WTC11 (cell line): ENCODE measurements around the gene RPTOR.

Experiments
- CREM ChIP-seq: sonication (generic); formaldehyde crosslinking; IDR thresholded peaks from 2 replicates; pipeline ENCODE4 v1.8.1; 2022; ENCODE audit warnings: mild to moderate bottlenecking, missing genetic modification reagents, moderate library complexity
- E2F4 ChIP-seq: sonication (generic); formaldehyde crosslinking; IDR thresholded peaks from 2 replicates; pipeline ENCODE4 v1.8.1; 2022; ENCODE audit warnings: low read depth, mild to moderate bottlenecking, moderate library complexity, missing genetic modification reagents, borderline replicate concordance
- ESRRA ChIP-seq: sonication (generic); formaldehyde crosslinking; IDR thresholded peaks from 2 replicates; pipeline ENCODE4 v1.8.1; 2022; ENCODE audit warnings: mild to moderate bottlenecking, missing genetic modification reagents, borderline replicate concordance
- FOXK1 ChIP-seq: sonication (generic); formaldehyde crosslinking; IDR thresholded peaks from 2 replicates; pipeline ENCODE4 v1.8.0; 2022; ENCODE audit warnings: mild to moderate bottlenecking, moderate library complexity, missing genetic modification reagents
- IRF2 ChIP-seq: sonication (generic); formaldehyde crosslinking; IDR thresholded peaks from 2 replicates; pipeline ENCODE4 v1.8.0; 2022; ENCODE audit warnings: low read depth, missing genetic modification reagents, borderline replicate concordance
- JUN ChIP-seq: sonication (generic); formaldehyde crosslinking; IDR thresholded peaks from 2 replicates; pipeline ENCODE4 v1.8.0; 2023; ENCODE audit warnings: mild to moderate bottlenecking, missing genetic modification reagents
- NFE2L1 ChIP-seq: sonication (generic); formaldehyde crosslinking; IDR thresholded peaks from 2 replicates; pipeline ENCODE4 v1.8.1; 2023; ENCODE audit warnings: missing genetic modification reagents
- NR1H2 ChIP-seq: sonication (generic); formaldehyde crosslinking; IDR thresholded peaks from 2 replicates; pipeline ENCODE4 v1.9.0; 2021; ENCODE audit warnings: mild to moderate bottlenecking, moderate library complexity, missing genetic modification reagents
- USF2 ChIP-seq: sonication (generic); formaldehyde crosslinking; IDR thresholded peaks from 2 replicates; pipeline ENCODE4 v1.8.1; 2023; ENCODE audit warnings: mild to moderate bottlenecking, missing genetic modification reagents, moderate library complexity
- ZBTB21 ChIP-seq: sonication (generic); formaldehyde crosslinking; IDR thresholded peaks from 2 replicates; pipeline ENCODE4 v1.8.1; 2023; ENCODE audit warnings: mild to moderate bottlenecking, missing genetic modification reagents, borderline replicate concordance
- TF ChIP-seq, protein P1 (sequence below): fragments of 200-600 bp; IDR thresholded peaks from 2 replicates; pipeline ENCODE4 v1.8.0; 2022; ENCODE audit warnings: antibody characterized with exemption
- TF ChIP-seq, protein P2 (sequence below): sonication (generic); formaldehyde crosslinking; IDR thresholded peaks from 2 replicates; pipeline ENCODE4 v1.8.0; 2022; ENCODE audit warnings: mild to moderate bottlenecking, missing genetic modification reagents
- TF ChIP-seq, protein P3 (sequence below): sonication (generic); formaldehyde crosslinking; IDR thresholded peaks from 2 replicates; pipeline ENCODE4 v1.8.1; 2022; ENCODE audit warnings: low read depth, missing genetic modification reagents, borderline replicate concordance
- TF ChIP-seq, protein P4 (sequence below): sonication (generic); formaldehyde crosslinking; IDR thresholded peaks from 2 replicates; pipeline ENCODE4 v1.8.1; 2023; ENCODE audit warnings: mild to moderate bottlenecking, missing genetic modification reagents

DNA sequence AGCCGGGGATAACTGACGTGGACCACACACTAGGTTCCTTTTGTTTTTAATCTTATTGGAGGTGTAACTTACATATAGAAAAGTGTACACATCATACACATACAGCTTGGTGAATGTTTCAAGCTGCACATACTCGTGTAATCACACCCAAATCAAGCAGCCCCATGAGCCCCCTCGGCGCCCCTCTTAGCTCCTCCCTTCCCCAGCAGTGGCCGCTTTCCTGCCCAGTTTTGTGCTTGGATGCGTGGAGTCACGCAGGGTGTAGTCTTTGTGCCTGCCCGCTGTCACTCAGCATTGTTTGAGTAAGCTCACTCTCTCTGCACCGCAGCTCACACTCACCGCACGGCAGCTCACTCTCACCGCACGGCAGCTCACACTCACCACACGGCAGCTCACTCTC lies 295.3 kb downstream of the RPTOR start:
- no peak for TF ChIP-seq ESRRA
- TF ChIP-seq FOXK1: no peak
- TF ChIP-seq ZBTB21 (CRISPR knock-in tag): no peak
- TF ChIP-seq, protein P1, sequence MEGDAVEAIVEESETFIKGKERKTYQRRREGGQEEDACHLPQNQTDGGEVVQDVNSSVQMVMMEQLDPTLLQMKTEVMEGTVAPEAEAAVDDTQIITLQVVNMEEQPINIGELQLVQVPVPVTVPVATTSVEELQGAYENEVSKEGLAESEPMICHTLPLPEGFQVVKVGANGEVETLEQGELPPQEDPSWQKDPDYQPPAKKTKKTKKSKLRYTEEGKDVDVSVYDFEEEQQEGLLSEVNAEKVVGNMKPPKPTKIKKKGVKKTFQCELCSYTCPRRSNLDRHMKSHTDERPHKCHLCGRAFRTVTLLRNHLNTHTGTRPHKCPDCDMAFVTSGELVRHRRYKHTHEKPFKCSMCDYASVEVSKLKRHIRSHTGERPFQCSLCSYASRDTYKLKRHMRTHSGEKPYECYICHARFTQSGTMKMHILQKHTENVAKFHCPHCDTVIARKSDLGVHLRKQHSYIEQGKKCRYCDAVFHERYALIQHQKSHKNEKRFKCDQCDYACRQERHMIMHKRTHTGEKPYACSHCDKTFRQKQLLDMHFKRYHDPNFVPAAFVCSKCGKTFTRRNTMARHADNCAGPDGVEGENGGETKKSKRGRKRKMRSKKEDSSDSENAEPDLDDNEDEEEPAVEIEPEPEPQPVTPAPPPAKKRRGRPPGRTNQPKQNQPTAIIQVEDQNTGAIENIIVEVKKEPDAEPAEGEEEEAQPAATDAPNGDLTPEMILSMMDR: no peak
- no peak for TF ChIP-seq USF2 (CRISPR knock-in tag)
- TF ChIP-seq JUN (CRISPR knock-in tag): no peak
- TF ChIP-seq, protein P2, sequence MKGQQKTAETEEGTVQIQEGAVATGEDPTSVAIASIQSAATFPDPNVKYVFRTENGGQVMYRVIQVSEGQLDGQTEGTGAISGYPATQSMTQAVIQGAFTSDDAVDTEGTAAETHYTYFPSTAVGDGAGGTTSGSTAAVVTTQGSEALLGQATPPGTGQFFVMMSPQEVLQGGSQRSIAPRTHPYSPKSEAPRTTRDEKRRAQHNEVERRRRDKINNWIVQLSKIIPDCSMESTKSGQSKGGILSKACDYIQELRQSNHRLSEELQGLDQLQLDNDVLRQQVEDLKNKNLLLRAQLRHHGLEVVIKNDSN: no peak
- TF ChIP-seq IRF2 (CRISPR knock-in tag): no peak
- TF ChIP-seq CREM: no peak
- no peak for TF ChIP-seq E2F4
- no peak for TF ChIP-seq NFE2L1 (CRISPR knock-in tag)
- TF ChIP-seq, protein P3, sequence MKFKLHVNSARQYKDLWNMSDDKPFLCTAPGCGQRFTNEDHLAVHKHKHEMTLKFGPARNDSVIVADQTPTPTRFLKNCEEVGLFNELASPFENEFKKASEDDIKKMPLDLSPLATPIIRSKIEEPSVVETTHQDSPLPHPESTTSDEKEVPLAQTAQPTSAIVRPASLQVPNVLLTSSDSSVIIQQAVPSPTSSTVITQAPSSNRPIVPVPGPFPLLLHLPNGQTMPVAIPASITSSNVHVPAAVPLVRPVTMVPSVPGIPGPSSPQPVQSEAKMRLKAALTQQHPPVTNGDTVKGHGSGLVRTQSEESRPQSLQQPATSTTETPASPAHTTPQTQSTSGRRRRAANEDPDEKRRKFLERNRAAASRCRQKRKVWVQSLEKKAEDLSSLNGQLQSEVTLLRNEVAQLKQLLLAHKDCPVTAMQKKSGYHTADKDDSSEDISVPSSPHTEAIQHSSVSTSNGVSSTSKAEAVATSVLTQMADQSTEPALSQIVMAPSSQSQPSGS (CRISPR knock-in tag): no peak
- TF ChIP-seq, protein P4, sequence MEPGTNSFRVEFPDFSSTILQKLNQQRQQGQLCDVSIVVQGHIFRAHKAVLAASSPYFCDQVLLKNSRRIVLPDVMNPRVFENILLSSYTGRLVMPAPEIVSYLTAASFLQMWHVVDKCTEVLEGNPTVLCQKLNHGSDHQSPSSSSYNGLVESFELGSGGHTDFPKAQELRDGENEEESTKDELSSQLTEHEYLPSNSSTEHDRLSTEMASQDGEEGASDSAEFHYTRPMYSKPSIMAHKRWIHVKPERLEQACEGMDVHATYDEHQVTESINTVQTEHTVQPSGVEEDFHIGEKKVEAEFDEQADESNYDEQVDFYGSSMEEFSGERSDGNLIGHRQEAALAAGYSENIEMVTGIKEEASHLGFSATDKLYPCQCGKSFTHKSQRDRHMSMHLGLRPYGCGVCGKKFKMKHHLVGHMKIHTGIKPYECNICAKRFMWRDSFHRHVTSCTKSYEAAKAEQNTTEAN (CRISPR knock-in tag): no peak
- TF ChIP-seq NR1H2 (CRISPR knock-in tag): no peak
